HCT116 (cell line): ENCODE results near the gene KCTD19. TPM values are rescaled to one million over a fixed set of nuclear protein-coding genes. Genes with fewer than 3 reads are reported as not detected.

Experiments used
- ATAC-seq: fragments of 200-7000 bp; cut with Tn5 transposase; 2 replicates; pipeline ENCODE4 v1.9.1; 2020; ENCODE audit warnings: mild to moderate bottlenecking, moderate library complexity
- BruUV-seq: library from RNA; stranded (reverse); fragments of 400-500 nt; replicated peaks from 2 replicates; lab custom pipeline; 2021; lab: Mats Ljungman, UMichigan
- CTCF ChIA-PET: fragments of 300-600 bp; sonication (Branson Sonifier 250); formaldehyde crosslinking; loops from one replicate; lab custom pipeline; 2021; ENCODE audit warnings: antibody characterized with exemption; lab: Charles Lee
- POLR2A ChIA-PET: fragments of 300-600, 350-600 bp; sonication (Branson Sonifier 250); formaldehyde crosslinking; loops from one replicate; lab custom pipeline; 2021; ENCODE audit warnings: antibody characterized with exemption; lab: Charles Lee
- RAD21 ChIA-PET, 2 experiments: fragments of 300-600 bp; sonication (Branson Sonifier 250); formaldehyde crosslinking; loops; one replicate each; lab custom pipeline; 2023; ENCODE audit warnings: low total read pairs in 2 of 2; ENCODE audit not compliant: uncharacterized antibody in 2 of 2, unreplicated experiment in 2 of 2, low non-redundant PET in 1 of 2; lab: Charles Lee
- DNase-seq: peaks from one replicate; pipeline ENCODE4 v3.0.0-alpha.2; 2010; ENCODE audit warnings: low read depth, low spot score
- H2AFZ ChIP-seq: fragments of 200-600 bp; shearing (Covaris generic), sonication (generic); 2 replicates; pipeline ENCODE4 v1.6.1; 2017; ENCODE audit warnings: low read depth, mixed run types, mixed read lengths, antibody characterized with exemption, low read length; ENCODE audit not compliant: poor library complexity, severe bottlenecking
- H3K27ac ChIP-seq: 2 replicates; pipeline ENCODE4 v1.5.1; 2012; ENCODE audit warnings: low read depth, low read length
- H3K27me3 ChIP-seq: fragments of 200-600 bp; sonication (generic); 2 replicates; pipeline ENCODE4 v1.6.1; 2016; ENCODE audit warnings: mixed run types, low read length, mixed read lengths; ENCODE audit not compliant: insufficient read depth
- H3K36me3 ChIP-seq, 2 experiments: fragments of 200-500 bp in 1 of 2; fragments of 200-600 bp in 1 of 2; sonication (Bioruptor generic) in 1 of 2; sonication (generic) in 1 of 2; 2 replicates each; pipeline versions ENCODE4 v1.5.1 to v1.6.1; 2014 to 2016; ENCODE audit warnings: low read length in 2 of 2, inconsistent platforms in 1 of 2, mixed read lengths in 1 of 2, mixed run types in 1 of 2; ENCODE audit not compliant: insufficient read depth in 2 of 2, control insufficient read depth in 1 of 2
- H3K4me1 ChIP-seq, 2 experiments: fragments of 200-600 bp in 1 of 2; sonication (generic) in 1 of 2; 2 replicates each; pipeline versions ENCODE4 v1.5.1 to v1.6.1; 2012 to 2017; ENCODE audit warnings: low read length in 2 of 2, inconsistent platforms in 1 of 2, mild to moderate bottlenecking in 1 of 2, mixed read lengths in 1 of 2, mixed run types in 1 of 2, moderate library complexity in 1 of 2; ENCODE audit not compliant: insufficient read depth in 2 of 2, control insufficient read depth in 1 of 2
- H3K4me2 ChIP-seq: fragments of 200-600 bp; sonication (generic); 2 replicates; pipeline ENCODE4 v1.6.1; 2017; ENCODE audit warnings: mixed run types, low read length, mixed read lengths
- H3K4me3 ChIP-seq, 2 experiments: fragments of 200-600 bp in 1 of 2; sonication (generic) in 1 of 2; replicated peaks in 1 of 2; 2 replicates each; pipeline ENCODE4 v1.5.1; 2011 to 2016; ENCODE audit warnings: low read length in 2 of 2, control low read depth in 1 of 2, low read depth in 1 of 2, mild to moderate bottlenecking in 1 of 2, mixed read lengths in 1 of 2, mixed run types in 1 of 2
- H3K79me2 ChIP-seq: fragments of 200-600 bp; sonication (generic); 2 replicates; pipeline ENCODE4 v1.6.1; 2017; ENCODE audit warnings: mild to moderate bottlenecking, mixed run types, low read length, moderate library complexity, mixed read lengths; ENCODE audit not compliant: insufficient read depth
- H3K9ac ChIP-seq: fragments of 200-600 bp; sonication (generic); 2 replicates; pipeline ENCODE4 v1.6.1; 2016; ENCODE audit warnings: low read length, mixed read lengths
- H3K9me2 ChIP-seq: fragments of 200-600 bp; sonication (generic), shearing (Covaris generic); 2 replicates; pipeline ENCODE4 v1.6.1; 2017; ENCODE audit warnings: mixed run types, mild to moderate bottlenecking, moderate library complexity; ENCODE audit not compliant: insufficient read depth
- H3K9me3 ChIP-seq, 2 experiments: fragments of 200-500 bp in 1 of 2; fragments of 200-600 bp in 1 of 2; sonication (Bioruptor generic) in 1 of 2; sonication (generic) in 1 of 2; 2 replicates each; pipeline ENCODE4 v1.6.1; 2014 to 2017; ENCODE audit warnings: low read length in 2 of 2, mixed read lengths in 2 of 2, inconsistent platforms in 1 of 2, low read depth in 1 of 2, mild to moderate bottlenecking in 1 of 2, mixed run types in 1 of 2, moderate library complexity in 1 of 2; ENCODE audit not compliant: control insufficient read depth in 1 of 2, insufficient read depth in 1 of 2
- H4K20me1 ChIP-seq: fragments of 200-600 bp; sonication (generic), shearing (Covaris generic); 2 replicates; pipeline ENCODE4 v1.6.1; 2017; ENCODE audit warnings: mixed run types, mild to moderate bottlenecking, moderate library complexity; ENCODE audit not compliant: insufficient read depth
- CBX3 ChIP-seq: IDR thresholded peaks from 2 replicates; pipeline ENCODE4 v1.6.1; 2012; ENCODE audit warnings: low read depth
- POLR2A ChIP-seq: IDR thresholded peaks from 2 replicates; pipeline ENCODE4 v1.7.0; 2011; ENCODE audit warnings: borderline replicate concordance; ENCODE audit not compliant: insufficient read depth, insufficient read length; ENCODE audit errors: extremely low read depth
- POLR2AphosphoS5 ChIP-seq: IDR thresholded peaks from 2 replicates; pipeline ENCODE4 v1.6.1; 2011; ENCODE audit warnings: mild to moderate bottlenecking, low read depth, low read length, moderate library complexity
- SIN3A ChIP-seq: IDR thresholded peaks from 2 replicates; pipeline ENCODE4 v1.6.1; 2012; ENCODE audit warnings: low read depth
- YY1 ChIP-seq: IDR thresholded peaks from 2 replicates; pipeline ENCODE4 v1.6.1; 2011; ENCODE audit warnings: low read length, low read depth, moderate library complexity, mild to moderate bottlenecking; ENCODE audit not compliant: insufficient replicate concordance; ENCODE audit errors: extremely low read depth
- ZBTB33 ChIP-seq: IDR thresholded peaks from 2 replicates; pipeline ENCODE4 v1.6.1; 2011; ENCODE audit warnings: mild to moderate bottlenecking, low read length, moderate library complexity; ENCODE audit not compliant: insufficient replicate concordance; ENCODE audit errors: extremely low read depth
- intact Hi-C: fragments of 100-400 bp; cut with micrococcal nuclease; formaldehyde crosslinking; loops from 2 replicates; pipeline ENCODE4 v1.10.0; 2022
- total RNA-seq: library from RNA; stranded (reverse); gene quantifications from one replicate; pipeline ENCODE4 v1.2.1, GENCODE V29; 2021; ENCODE audit not compliant: unreplicated experiment

Gene KCTD19
- total RNA-seq, 1 experiment from 2014 or later: not detected

DNA sequence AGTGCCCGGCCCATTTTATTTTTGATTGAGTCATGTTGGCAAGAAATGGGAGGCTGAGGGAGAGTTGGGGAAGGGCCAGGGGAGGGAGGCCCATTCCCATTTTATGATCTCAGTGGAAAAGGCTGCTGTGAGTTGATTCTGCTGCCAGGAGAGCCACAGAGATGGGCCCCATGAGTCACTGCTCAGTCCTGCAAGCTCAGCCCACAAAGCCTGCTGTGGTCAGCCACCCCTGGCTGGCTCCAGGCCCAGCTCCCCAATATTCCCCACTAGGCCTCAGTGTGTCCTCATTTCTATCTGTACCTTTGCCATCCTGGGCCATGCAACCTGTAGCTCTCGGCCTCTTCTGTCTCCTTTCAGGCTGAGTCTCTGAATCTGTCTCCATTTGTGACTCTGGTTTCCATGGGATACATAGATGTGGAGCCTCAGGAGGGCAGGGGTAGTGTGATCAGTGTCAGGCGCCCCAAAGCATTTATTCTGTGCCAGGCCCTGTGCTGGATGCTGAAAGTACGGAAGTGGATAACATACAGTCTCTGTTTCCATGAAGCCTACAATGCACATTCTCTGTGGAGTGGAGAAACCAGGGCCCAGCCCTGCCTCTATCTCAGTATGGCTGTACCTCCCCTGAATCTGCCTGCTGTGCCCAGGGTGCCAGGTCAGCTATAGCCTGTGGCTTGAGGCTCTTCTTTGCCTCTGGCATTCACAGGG is 49.1 kb downstream of the KCTD19 start:
- H3K36me3 ChIP-seq: peaks cover 6 to 17% of the 10 kb centered on the region in 2 experiments; a peak in 2 of 4 replicates
- ATAC-seq (peak; percentile 57), DNase-seq (peak; percentile 84)
- RAD21 ChIA-PET: interaction anchor here (0.7 to 1.3 kb wide), 4 partner anchors 9 to 31 kb away, joined by 3 to 4 read pairs (median 4); partner anchors contain the start of gene FHOD1 (in 1 of the 2)
- H4K20me1 ChIP-seq: no peaks in the 10 kb centered on the region
- H3K79me2 ChIP-seq: peaks cover 31% of the 10 kb centered on the region
- peak overlapping the region; percentile 88 for H3K9ac ChIP-seq
- H3K4me1 ChIP-seq: peaks cover 28 to 39% of the 10 kb centered on the region in 2 experiments
- H3K27ac ChIP-seq: peak overlapping the region; percentile 91
- no peaks in the 10 kb centered on the region for H3K9me3 ChIP-seq
- no peak overlapping the region for H2AFZ ChIP-seq
- TF ChIP-seq POLR2A: no peak
- no peak for TF ChIP-seq SIN3A
- TF ChIP-seq YY1: peak; percentile 54
- no peak for TF ChIP-seq CBX3
- peak; percentile 41 for TF ChIP-seq ZBTB33
- peak; percentile 73 for TF ChIP-seq POLR2AphosphoS5
- no peaks in the 10 kb centered on the region for H3K9me2 ChIP-seq
- CTCF ChIA-PET: interaction anchor here (0.7 to 3.2 kb wide), 4 partner anchors 17 to 926 kb away, joined by 3 to 22 read pairs (median 3); partner anchors contain the start of gene ELMO3
- H3K4me3 ChIP-seq: peak overlapping the region; percentile 86 to 87
- H3K4me2 ChIP-seq: peak overlapping the region; percentile 96
- POLR2A ChIA-PET: interaction anchor here (0.6 to 2.7 kb wide), 4 partner anchors 8 to 109 kb away, joined by 3 to 8 read pairs (median 5); partner anchors contain the start of gene FHOD1
- intact Hi-C loops: loop anchor here (2.0 to 5.0 kb wide), 2 partner anchors 31 to 60 kb away; partner anchors contain the start of gene FHOD1
- TSS peak; percentile 46 for BruUV-seq
- H3K27me3 ChIP-seq: no peaks in the 10 kb centered on the region
